Muscle layer of duodenum (tissue), 2 donors: ENCODE results near the gene DENND4A.
A peak's percentile ranks its signal among the peaks of the same experiment; 100 is the strongest.
"Not testable (repeated sequence)": the region's sequence is repeated elsewhere in the genome, so short reads cannot be mapped to it uniquely, and the experiment has no call there.

Experiments used
- H3K27ac ChIP-seq: one replicate; pipeline ENCODE4 v1.7.0; 2013; ENCODE audit warnings: mild to moderate bottlenecking, low read length
- H3K27me3 ChIP-seq: one replicate; pipeline ENCODE4 v1.7.0; 2013; ENCODE audit warnings: low read depth, mild to moderate bottlenecking, control low read depth, low read length
- H3K36me3 ChIP-seq, 2 donors: one replicate each; pipeline ENCODE4 v1.7.0; 2013; ENCODE audit warnings: low read length in 2 of 2, control low read depth in 1 of 2, mild to moderate bottlenecking in 1 of 2; ENCODE audit not compliant: insufficient read depth in 2 of 2, control insufficient read depth in 1 of 2
- H3K4me1 ChIP-seq, 2 donors: one replicate each; pipeline ENCODE4 v1.7.0; 2013; ENCODE audit warnings: low read length in 2 of 2, mild to moderate bottlenecking in 2 of 2, control low read depth in 1 of 2, moderate library complexity in 1 of 2; ENCODE audit not compliant: insufficient read depth in 2 of 2, control insufficient read depth in 1 of 2
- H3K4me3 ChIP-seq, 2 donors: one replicate each; pipeline ENCODE4 v1.7.0; 2013; ENCODE audit warnings: low read length in 2 of 2, low read depth in 1 of 2, mild to moderate bottlenecking in 1 of 2
- H3K9me3 ChIP-seq, 2 donors: one replicate each; pipeline ENCODE4 v1.7.0; 2013; ENCODE audit warnings: low read length in 2 of 2, control low read depth in 1 of 2, mild to moderate bottlenecking in 1 of 2; ENCODE audit not compliant: control insufficient read depth in 1 of 2
- donor health status: healthy.

Gene DENND4A

DNA sequence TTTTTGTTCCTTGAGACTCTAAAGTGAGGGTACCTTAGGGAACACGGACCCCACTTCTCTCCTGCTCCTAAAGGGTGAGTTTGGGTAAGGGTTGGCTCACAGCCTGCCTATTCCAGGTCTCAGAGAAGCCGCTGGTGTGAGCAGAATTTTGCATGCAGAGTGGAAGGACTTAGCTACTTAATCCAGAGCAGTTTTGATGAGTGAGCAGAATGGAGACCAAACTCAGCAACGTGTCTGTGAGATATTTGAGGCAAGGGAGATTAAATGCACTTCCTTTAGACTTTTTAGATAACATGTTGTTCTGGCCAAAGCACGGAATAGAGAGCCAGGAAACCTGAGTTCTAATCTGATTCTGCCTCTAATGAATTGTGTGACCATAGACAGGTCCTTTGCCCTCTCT, 165.2 kb downstream of the DENND4A start:
- no peaks in the 10 kb centered on the region for H3K27me3 ChIP-seq
- H3K27ac ChIP-seq: no peak overlapping the region
- H3K36me3 ChIP-seq: peaks cover 0 to 3% of the 10 kb centered on the region in 2 donors
- H3K9me3 ChIP-seq: no peaks in the 10 kb centered on the region
- no peak overlapping the region for H3K4me3 ChIP-seq
- no peaks in the 10 kb centered on the region for H3K4me1 ChIP-seq

DNA sequence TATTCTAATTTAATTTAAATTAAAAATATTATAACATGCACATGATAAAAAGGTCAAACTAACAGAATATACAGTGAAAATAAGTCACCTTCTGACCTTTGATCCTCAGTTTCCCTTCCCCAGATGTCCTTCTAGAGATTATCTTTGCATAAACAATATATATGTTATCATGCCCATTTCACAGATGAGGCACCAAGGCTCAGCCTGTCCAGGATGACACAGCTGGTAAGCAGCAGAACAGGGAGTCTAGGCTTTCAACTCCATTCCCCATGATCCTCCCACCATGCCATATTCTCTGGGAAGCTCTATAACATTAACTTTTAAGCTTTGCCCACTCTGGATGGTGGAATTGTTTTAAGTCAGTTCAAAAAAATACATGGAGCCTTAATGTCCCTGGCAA, 169.0 kb downstream of the DENND4A start:
- Histone ChIP-seq H3K9me3 (no peaks in the 10 kb centered on the region), H3K36me3 (peaks cover 3 to 4% of the 10 kb centered on the region in 2 donors), H3K4me1 (no peaks in the 10 kb centered on the region), H3K4me3 (no peak overlapping the region), H3K27ac (no peak overlapping the region), H3K27me3 (no peaks in the 10 kb centered on the region)

DNA sequence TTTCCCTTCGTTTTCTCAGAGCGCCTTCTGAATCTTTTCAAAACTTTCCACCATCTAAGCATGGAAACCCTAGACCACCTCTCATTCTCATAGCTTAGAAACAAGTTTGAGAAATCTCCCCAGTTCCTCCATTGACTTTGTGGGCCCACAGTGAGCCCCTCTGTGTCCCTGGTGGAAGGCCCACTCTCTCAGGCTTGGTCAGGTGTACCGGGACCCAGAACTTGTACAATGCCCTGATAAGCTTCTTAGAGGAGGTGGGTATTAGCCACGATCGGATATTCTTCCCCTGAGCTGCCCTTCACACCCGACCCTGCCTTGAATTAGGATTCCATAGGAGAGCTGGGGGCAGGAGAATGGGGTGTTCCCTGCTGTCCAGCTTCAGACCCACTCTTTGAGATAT, 170.5 kb downstream of the DENND4A start, which contains the start of gene SLC24A1:
Gene SLC24A1 (plus strand): TSS at position 301 of the 400 bp plus-strand sequence. CDS start 2,143 bp downstream, outside the sequence.
- Histone ChIP-seq H3K9me3 (no peaks in the 10 kb centered on the region), H3K4me1 (no peaks in the 10 kb centered on the region), H3K27me3 (no peaks in the 10 kb centered on the region), H3K27ac (no peak within 1 kb of the TSS), H3K4me3 (no peak within 1 kb of the TSS), H3K36me3 (peaks cover 3 to 4% of the 10 kb centered on the region in 2 donors)

- Histone ChIP-seq H3K27ac (no peak overlapping the region), H3K9me3 (no peaks in the 10 kb centered on the region), H3K27me3 (no peaks in the 10 kb centered on the region), H3K4me1 (no peaks in the 10 kb centered on the region), H3K4me3 (no peak overlapping the region), H3K36me3 (peaks cover 3 to 4% of the 10 kb centered on the region in 2 donors)
These were observed 171.3 kb downstream of the DENND4A start for GRCh38 chr15:65620833-65621232.

GRCh38 chr15:65619626-65620290, 172.3 kb downstream of the DENND4A start:
- Histone ChIP-seq H3K27ac (no peak overlapping the region), H3K4me1 (no peaks in the 10 kb centered on the region), H3K9me3 (no peaks in the 10 kb centered on the region), H3K27me3 (no peaks in the 10 kb centered on the region), H3K36me3 (peaks cover 2 to 4% of the 10 kb centered on the region in 2 donors), H3K4me3 (no peak overlapping the region)

DNA sequence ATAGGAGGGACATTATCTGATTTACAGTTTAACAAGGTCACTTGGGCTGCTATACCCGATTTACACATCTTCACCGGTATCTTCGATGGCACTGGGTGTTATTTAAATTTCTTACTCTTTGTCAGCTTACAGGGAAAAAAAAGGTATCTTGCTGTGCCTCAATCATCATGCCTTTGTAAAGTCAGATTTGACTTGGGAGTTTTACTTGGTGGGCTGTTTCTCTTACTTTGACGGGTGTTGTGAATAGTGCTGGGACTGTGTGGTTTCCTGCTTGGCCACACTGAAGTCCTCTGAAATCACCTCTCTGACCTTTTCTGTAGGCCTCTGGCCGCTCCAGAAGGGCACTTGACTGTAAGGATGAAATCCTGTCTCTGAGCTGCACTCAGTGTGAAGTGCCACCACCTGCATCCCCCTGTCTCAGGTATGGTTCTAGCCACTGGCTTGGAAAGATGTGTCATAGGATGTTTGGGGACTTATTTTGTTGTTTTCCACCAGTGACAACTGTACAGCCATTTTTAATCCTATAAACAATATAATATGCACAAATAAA, 173.5 kb downstream of the DENND4A start:
- H3K27ac ChIP-seq: no peak overlapping the region
- H3K36me3 ChIP-seq: peaks cover 0 to 4% of the 10 kb centered on the region in 2 donors
- H3K27me3 ChIP-seq: no peaks in the 10 kb centered on the region
- no peaks in the 10 kb centered on the region for H3K4me1 ChIP-seq
- no peak overlapping the region for H3K4me3 ChIP-seq
- no peaks in the 10 kb centered on the region for H3K9me3 ChIP-seq

- H3K9me3 ChIP-seq, H3K36me3 ChIP-seq, H3K4me1 ChIP-seq, H3K4me3 ChIP-seq, H3K27ac ChIP-seq, H3K27me3 ChIP-seq: not testable (repeated sequence)
These were observed 176.2 kb downstream of the DENND4A start for GRCh38 chr15:65615887-65616286.

DNA sequence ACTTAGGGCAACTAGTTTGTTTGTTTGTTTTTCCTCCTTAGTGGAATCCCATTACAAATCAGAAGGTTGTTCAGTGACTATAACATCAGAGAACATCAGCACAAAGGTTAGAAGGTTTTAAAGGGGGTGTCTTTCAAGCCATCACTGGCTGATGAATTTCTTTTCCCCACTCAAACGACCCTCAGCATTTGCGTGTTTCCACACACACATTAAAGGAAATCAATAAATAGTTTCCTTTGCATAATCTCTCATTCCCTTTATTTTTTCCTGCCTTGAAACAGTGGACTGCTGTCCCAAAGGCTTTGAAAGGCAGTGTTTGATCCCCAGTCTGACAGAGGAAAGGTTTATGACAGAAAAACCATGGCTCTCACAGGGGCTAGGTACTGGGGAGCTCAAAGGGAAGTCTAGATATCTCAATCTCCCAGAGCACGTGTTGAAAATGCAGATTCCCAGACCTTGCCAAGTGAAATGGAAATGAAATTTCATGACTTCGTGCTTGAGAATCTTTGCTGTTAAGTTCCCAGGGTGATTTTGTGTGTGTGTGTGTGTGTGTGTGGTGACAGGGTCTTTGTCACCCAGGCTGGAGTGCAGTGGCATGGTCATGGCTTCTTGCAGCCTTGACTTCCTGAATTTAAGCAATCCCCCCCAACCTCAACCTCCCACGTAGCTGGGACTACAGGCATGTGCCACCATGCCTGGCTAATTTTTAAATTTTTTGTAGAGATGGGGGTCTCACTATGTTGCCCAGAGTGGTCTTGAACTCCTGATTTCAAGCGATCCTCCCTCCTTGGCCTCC, 178.9 kb downstream of the DENND4A start:
- peaks cover 4 to 30% of the 10 kb centered on the region in 2 donors for H3K4me1 ChIP-seq
- H3K4me3 ChIP-seq: no peak overlapping the region
- H3K27ac ChIP-seq: no peak overlapping the region
- H3K36me3 ChIP-seq: peaks cover 0 to 2% of the 10 kb centered on the region in 2 donors
- no peaks in the 10 kb centered on the region for H3K9me3 ChIP-seq
- no peaks in the 10 kb centered on the region for H3K27me3 ChIP-seq

DNA sequence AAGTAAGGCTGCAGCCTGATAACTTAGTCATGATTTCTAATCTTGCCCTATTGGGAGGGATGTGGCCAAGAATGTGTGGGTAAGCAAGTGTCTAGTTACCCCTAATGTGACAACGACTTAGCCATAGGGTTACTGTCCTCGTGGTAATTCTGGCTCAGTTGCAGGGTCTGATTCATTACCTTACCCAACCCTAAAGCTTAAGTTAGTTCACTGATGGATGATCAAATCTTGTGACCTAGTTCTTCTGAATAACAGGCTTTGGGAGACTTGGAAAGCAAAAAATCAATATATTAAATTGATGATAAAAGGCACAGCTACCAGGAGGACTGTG, 179.5 kb downstream of the DENND4A start:
- Histone ChIP-seq H3K4me1 (peaks cover 4 to 30% of the 10 kb centered on the region in 2 donors), H3K4me3 (no peak overlapping the region), H3K27ac (no peak overlapping the region), H3K9me3 (no peaks in the 10 kb centered on the region), H3K36me3 (peaks cover 0 to 2% of the 10 kb centered on the region in 2 donors), H3K27me3 (no peaks in the 10 kb centered on the region)

DNA sequence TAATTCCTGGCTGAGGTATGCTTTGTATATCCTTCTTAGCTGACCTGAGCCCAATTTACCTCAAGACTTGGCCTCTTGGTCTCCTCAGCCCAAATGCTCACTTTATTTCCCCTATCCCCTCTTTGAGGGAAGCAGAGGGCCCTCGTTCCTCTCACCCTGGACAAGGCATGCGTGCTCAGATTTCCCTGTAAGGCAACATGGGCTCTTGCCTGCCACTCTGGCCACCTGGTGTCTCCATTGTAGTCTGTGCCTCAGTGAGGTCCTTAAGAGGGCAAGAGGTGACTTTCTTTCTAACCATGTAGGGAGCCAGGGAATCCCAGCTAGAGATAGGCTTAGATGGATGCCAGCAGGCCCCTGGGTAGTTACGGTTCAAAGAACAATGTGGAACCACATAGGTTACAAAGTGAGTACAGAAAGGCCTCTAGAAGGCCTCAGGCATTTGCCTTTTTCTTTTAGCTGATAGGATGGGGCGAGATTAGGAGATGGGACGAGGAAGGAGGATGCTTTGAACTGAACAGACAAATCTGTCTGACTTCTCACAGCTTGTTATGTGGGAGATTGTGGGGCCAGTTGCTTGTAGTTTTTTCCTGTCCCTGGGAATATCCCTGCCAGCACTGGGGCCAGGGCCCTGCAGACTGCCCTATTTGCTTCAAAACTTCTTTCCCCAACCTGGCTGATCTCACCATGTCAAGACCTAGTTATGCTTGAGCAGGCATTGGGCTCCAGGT, 180.0 kb downstream of the DENND4A start:
- Histone ChIP-seq H3K9me3 (no peaks in the 10 kb centered on the region), H3K4me1 (peaks cover 4 to 30% of the 10 kb centered on the region in 2 donors), H3K4me3 (peak overlapping the region; percentile 90 to 97), H3K36me3 (peaks cover 2% of the 10 kb centered on the region in 2 donors), H3K27me3 (no peaks in the 10 kb centered on the region), H3K27ac (peak overlapping the region; percentile 95)
